ENCODE results near the gene TMEM87A. TPM values are rescaled to one million over a fixed set of nuclear protein-coding genes. Genes with fewer than 3 reads are reported as not detected.
A peak's percentile ranks its signal among the peaks of the same experiment; 100 is the strongest.

TMEM87A gene
- total RNA-seq, 3 donors from 2014 or later: 57.9 to 145 (median 102) TPM

DNA sequence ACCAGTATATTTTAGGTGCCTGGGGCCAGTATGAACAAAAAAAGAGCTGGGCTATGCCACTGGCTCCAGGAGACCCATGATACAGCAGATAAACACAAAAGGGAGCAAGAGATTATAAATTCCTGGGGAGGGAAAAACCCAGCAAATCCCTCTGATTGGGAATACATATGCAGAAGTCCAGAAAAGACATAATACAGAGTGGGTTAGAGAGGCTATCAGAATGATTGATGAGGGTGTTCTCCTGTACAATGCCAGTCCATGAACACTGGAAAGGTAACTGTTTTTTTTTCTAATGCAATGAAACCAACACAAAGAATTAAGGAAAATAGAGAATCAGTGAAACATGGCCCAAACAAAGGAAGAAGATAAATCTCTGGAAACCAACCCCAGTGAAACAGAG is 59.7 kb downstream of the TMEM87A start:
- intact Hi-C loops (cut with DNase I; ENCODE audit: low total_unique reads): loop anchor here (10.0 kb wide), 2 partner anchors 319 to 1799 kb away; partner anchors contain the start of gene SPTBN5
- H3K27me3 ChIP-seq: no peaks in the 10 kb centered on the region
- H3K36me3 ChIP-seq: peaks cover 26% of the 10 kb centered on the region
- no peak overlapping the region for H3K4me3 ChIP-seq
- no peaks in the 10 kb centered on the region for H3K4me1 ChIP-seq
- TF ChIP-seq POLR2AphosphoS5 (IDR thresholded peaks at IDR 0.05) (no peak), POLR2A (IDR thresholded peaks at IDR 0.05) (no peak)
- TF ChIP-seq, protein P1, sequence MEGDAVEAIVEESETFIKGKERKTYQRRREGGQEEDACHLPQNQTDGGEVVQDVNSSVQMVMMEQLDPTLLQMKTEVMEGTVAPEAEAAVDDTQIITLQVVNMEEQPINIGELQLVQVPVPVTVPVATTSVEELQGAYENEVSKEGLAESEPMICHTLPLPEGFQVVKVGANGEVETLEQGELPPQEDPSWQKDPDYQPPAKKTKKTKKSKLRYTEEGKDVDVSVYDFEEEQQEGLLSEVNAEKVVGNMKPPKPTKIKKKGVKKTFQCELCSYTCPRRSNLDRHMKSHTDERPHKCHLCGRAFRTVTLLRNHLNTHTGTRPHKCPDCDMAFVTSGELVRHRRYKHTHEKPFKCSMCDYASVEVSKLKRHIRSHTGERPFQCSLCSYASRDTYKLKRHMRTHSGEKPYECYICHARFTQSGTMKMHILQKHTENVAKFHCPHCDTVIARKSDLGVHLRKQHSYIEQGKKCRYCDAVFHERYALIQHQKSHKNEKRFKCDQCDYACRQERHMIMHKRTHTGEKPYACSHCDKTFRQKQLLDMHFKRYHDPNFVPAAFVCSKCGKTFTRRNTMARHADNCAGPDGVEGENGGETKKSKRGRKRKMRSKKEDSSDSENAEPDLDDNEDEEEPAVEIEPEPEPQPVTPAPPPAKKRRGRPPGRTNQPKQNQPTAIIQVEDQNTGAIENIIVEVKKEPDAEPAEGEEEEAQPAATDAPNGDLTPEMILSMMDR (IDR thresholded peaks at IDR 0.05): no peak
- DNase-seq (ENCODE audit: low spot score in 2 of 2): no peak
- no peak overlapping the region for H3K27ac ChIP-seq
- no peaks in the 10 kb centered on the region for H3K9me3 ChIP-seq

DNA sequence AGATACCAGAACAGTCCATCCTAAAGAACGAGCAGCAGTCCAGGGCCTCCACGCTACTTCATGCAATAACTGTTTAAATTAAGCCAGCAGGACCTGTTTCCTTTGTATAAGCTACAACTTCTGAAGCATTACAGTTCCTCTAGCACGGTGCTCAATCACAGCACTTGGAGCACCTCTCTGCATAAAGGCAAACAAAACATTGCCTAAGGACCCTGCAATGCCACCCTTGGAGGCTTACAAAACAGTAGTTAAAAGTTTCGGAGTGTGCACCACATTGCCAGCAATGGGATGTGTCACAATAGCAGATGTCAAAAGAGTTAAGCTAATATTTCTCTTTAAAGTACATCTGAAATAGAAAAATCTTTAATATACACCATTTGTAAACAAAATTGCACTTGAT is 62.5 kb downstream of the TMEM87A start:
- no peaks in the 10 kb centered on the region for H3K27me3 ChIP-seq
- H3K27ac ChIP-seq: no peak overlapping the region
- H3K9me3 ChIP-seq: no peaks in the 10 kb centered on the region
- intact Hi-C loops (cut with DNase I; ENCODE audit: low total_unique reads): loop anchor here (10.0 kb wide), 2 partner anchors 316 to 1796 kb away; partner anchors contain the start of gene SPTBN5
- peaks cover 8% of the 10 kb centered on the region for H3K36me3 ChIP-seq
- no peak for DNase-seq (ENCODE audit: low spot score in 2 of 2)
- TF ChIP-seq POLR2A (IDR thresholded peaks at IDR 0.05) (no peak), POLR2AphosphoS5 (IDR thresholded peaks at IDR 0.05) (no peak)
- TF ChIP-seq, protein P1 (IDR thresholded peaks at IDR 0.05): no peak
- no peak overlapping the region for H3K4me3 ChIP-seq
- H3K4me1 ChIP-seq: peaks cover 0 to 7% of the 10 kb centered on the region in 2 donors

DNA sequence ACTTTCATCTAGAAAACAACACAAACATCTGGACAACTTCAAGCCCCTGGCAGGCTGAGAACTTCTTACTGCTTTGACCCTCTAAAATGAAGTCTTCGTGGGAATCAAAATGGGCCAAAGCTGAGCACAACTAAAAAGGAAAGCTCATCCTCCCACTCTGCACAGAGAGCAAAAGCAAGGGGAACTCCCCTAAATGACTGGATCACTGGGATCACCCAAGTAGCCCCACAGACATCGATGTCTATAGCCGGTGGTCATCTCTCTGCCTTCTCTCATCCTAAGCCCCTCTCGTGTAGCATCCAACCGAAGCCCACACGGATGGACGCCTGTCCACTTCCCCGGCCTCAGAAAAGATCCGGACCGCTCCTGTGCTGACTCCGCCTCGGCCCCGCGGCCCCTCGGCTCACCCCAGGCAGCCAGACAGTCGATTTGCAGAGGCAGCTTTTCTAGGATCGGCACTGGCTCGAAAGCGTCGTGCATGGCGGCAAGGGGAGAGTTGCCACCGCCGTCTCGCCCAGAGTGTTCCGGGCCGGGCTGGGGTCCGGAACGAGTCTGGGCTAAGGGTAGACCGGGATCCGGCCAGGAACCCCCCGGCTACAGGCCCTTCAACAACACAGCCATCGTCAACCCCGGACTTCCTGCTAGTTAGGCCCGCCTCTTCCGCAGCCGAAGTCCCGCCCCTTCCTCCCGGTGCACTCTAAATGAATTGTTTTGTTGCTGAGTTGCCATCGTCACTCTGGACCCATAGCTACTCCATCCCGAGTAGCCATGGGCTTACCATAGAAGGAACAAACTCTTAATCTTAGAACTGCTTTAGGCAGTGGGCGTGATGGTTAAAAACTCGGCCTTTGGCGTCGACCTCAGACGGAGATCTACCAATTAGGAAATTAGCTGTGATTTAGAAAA is 65.3 kb downstream of the TMEM87A start, which contains the start of gene VPS39:
VPS39 (minus strand) TSS at position 631 of the 906 bp plus-strand sequence; CDS start at position 480, 151 bp downstream.
- H3K4me1 ChIP-seq: peaks cover 0 to 7% of the 10 kb centered on the region in 2 donors
- H3K27me3 ChIP-seq: no peaks in the 10 kb centered on the region
- peak within 1 kb of the TSS; percentile 82 for H3K27ac ChIP-seq
- intact Hi-C loops (cut with DNase I; ENCODE audit: low total_unique reads): no loop called here
- H3K36me3 ChIP-seq: peaks cover 8% of the 10 kb centered on the region
- DNase-seq (ENCODE audit: low spot score in 2 of 2): peak; percentile 75 to 79
- TF ChIP-seq, protein P1 (IDR thresholded peaks at IDR 0.05): no peak
- peak; percentile 49 to 81 (median 70) for TF ChIP-seq POLR2AphosphoS5 (IDR thresholded peaks at IDR 0.05)
- peak within 1 kb of the TSS; percentile 78 to 92 (median 81) for H3K4me3 ChIP-seq
- H3K9me3 ChIP-seq: no peaks in the 10 kb centered on the region

DNA sequence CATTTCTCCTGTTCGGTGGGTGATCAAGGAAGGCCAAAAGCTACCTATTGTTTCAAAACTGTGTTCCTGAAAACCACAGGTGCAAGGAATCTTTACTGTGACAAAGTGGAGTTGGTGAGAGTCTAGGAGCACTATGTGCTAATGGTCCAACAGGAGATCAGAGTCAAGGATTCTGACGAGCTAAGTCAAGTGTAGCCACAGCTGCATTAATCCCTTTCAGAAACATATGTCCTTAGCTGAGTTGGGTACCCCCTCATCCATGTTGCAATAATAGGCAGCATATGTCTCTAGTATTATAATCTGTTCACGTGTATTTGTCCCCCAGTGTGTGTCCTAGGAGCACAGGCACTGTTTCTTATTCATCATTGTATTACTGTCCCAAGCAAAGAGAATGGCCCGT is 66.8 kb downstream of the TMEM87A start:
- intact Hi-C loops (cut with DNase I; ENCODE audit: low total_unique reads): no loop called here
- H3K36me3 ChIP-seq: no peaks in the 10 kb centered on the region
- DNase-seq (ENCODE audit: low spot score in 2 of 2): no peak
- H3K9me3 ChIP-seq: no peaks in the 10 kb centered on the region
- no peak overlapping the region for H3K4me3 ChIP-seq
- no peaks in the 10 kb centered on the region for H3K27me3 ChIP-seq
- TF ChIP-seq, protein P1 (IDR thresholded peaks at IDR 0.05): no peak
- TF ChIP-seq POLR2AphosphoS5 (IDR thresholded peaks at IDR 0.05): no peak
- TF ChIP-seq POLR2A (IDR thresholded peaks at IDR 0.05): no peak
- peaks cover 0 to 7% of the 10 kb centered on the region in 2 donors for H3K4me1 ChIP-seq
- H3K27ac ChIP-seq: no peak overlapping the region

DNA sequence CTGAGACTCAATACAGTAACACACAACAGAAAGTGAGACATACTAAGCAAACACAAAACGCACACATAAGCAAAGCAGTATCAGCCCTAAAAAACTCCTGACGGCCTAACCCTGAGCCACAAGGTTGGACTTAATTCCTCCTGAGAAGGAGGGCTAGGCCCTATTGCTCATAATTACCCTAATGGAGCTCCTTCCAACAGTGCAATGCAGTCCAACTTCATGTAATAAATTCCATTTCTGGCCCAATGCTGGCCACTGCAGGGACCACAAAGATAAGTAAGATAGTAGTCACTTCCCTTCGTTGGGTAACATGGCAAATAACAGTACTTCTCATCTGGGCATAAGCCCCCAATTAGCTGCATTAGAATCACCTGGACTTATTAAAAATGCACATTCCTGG is 69.3 kb downstream of the TMEM87A start:
- DNase-seq (ENCODE audit: low spot score in 2 of 2): no peak
- no peaks in the 10 kb centered on the region for H3K36me3 ChIP-seq
- TF ChIP-seq POLR2A (IDR thresholded peaks at IDR 0.05) (no peak), POLR2AphosphoS5 (IDR thresholded peaks at IDR 0.05) (no peak)
- TF ChIP-seq, protein P1 (IDR thresholded peaks at IDR 0.05): no peak
- H3K4me3 ChIP-seq: no peak overlapping the region
- no peak overlapping the region for H3K27ac ChIP-seq
- peaks cover 0 to 7% of the 10 kb centered on the region in 2 donors for H3K4me1 ChIP-seq
- intact Hi-C loops (cut with DNase I; ENCODE audit: low total_unique reads): no loop called here
- H3K9me3 ChIP-seq: no peaks in the 10 kb centered on the region
- H3K27me3 ChIP-seq: no peaks in the 10 kb centered on the region
